Adipose tissue (tissue), 3 donors: ENCODE results near the gene FUS. TPM values are rescaled to one million over a fixed set of nuclear protein-coding genes. Genes with fewer than 3 reads are reported as not detected.
"Not testable (repeated sequence)": the region's sequence is repeated elsewhere in the genome, so short reads cannot be mapped to it uniquely, and the experiment has no call there.

Source experiments
- H3K27ac ChIP-seq: one replicate; pipeline ENCODE4 v1.5.1; 2013; ENCODE audit warnings: low read depth, low read length
- WGBS, 3 donors: extraction: QIAGEN DNeasy Blood & Tissue Kit; methylation state at CpG; one replicate each; pipeline ENCODE4 v1.1.7; 2013; 5-methylcytosine and 5-hydroxymethylcytosine counted together
- polyA plus RNA-seq, 3 donors: library from polyadenylated mRNA; stranded (reverse); fragments of 200-250 nt; gene quantifications; one replicate each; pipeline ENCODE4 v1.2.3, GENCODE V29; 2013
- donor health status: healthy with polysubstance abuse.
- donor health status: Bipolar disorder and iron deficiency.
- donor health status: healthy.

The FUS gene
- polyA plus RNA-seq, 3 donors: 79.6 to 236 (median 213) TPM

GRCh38 chr16:31142109-31143010 lies 37.6 kb upstream of the FUS start:
- H3K27ac ChIP-seq: no peak overlapping the region
- 3 to 5% (median 4%) methylated on average over 75 to 89 of the region's 89 CpGs for WGBS, 3 donors

DNA sequence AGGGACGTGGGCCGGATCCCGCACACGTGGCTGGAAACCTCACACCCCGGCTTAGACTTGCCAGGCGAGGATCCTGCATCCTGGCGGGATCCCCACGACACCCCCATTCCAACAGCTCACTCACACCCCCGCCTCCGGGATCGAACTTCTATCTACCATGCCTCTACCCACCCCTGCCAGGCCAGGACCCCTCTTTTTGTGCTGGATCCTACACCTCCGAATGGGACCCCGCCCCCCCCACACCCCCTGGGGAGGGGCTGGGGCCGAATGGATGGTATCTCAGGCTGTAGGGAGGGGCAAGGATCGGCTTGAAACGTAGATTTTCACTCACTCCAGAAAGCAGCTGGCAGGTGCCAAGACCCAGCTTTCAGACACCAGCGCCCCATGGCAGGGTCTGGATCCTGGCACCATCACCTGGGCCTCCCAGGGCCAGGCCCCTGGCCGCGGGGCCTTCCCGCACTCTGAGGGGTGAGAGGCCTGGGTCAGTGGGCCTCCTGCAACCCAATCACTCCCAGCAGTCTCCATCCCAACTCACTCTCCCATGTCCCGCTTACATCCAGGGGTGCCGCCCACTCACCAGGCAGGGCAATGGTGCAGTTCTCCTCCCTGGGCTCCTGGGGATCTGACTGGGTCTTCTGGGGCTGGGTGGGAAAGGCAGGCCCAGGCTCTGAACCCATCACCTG lies 36.8 kb upstream of the FUS start:
- WGBS, 3 donors: 58 to 63% (median 58%) methylated on average over 20 to 22 of the region's 22 CpGs
- no peak overlapping the region for H3K27ac ChIP-seq

GRCh38 chr16:31143694-31144148 lies 36.2 kb upstream of the FUS start:
- H3K27ac ChIP-seq: no peak overlapping the region
- WGBS, 3 donors: 86 to 96% (median 93%) methylated on average over 8 of the region's 8 CpGs

DNA sequence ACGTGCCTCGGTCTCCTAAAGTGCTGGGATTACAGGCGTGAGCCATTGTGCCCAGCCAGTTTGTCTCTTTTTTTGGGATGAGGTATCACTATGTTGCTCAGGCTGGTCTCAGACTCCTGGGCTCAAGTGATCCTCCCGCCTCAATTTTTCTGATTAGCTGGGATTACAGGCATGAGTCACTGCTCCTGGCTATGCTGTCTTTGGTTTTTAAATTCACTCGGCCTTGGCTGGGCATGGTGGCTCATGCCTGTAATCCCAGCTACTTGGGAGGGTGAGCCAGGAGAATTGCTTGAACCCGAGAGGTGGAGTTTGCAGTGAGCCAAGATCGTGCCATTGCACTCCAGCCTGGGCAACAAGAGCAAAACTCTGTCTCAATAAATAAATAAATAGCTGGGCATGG lies 35.5 kb upstream of the FUS start:
- WGBS, 3 donors: 89 to 90% (median 89%) methylated on average over 7 of the region's 7 CpGs
- H3K27ac ChIP-seq: not testable (repeated sequence)

- H3K27ac ChIP-seq: no peak overlapping the region
- 75 to 83% (median 79%) methylated on average over 12 of the region's 12 CpGs for WGBS, 3 donors
Observed at GRCh38 chr16:31145398-31145990, 34.4 kb upstream of the FUS start.

DNA sequence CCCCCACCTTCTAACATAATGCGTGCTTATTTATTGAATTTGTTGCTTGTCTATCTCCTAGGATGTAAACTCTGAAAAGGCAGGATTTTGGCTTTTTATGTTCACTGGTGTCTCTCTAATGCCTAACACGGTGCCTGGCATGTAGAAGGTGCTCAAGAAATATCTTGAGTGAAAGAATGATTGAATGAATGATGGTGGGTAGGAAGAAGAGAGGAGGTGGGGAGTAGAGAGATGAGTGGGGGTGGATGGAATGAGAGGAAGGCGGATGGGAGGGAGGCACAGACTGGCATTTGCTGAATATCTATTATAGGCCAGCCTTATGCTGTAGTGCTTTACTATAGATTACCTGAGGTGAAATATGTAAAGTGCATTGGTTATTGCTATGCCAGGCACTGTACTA lies 32.4 kb upstream of the FUS start:
- no peak overlapping the region for H3K27ac ChIP-seq
- WGBS, 3 donors: 89 to 95% (median 95%) methylated on average over 3 of the region's 3 CpGs

DNA sequence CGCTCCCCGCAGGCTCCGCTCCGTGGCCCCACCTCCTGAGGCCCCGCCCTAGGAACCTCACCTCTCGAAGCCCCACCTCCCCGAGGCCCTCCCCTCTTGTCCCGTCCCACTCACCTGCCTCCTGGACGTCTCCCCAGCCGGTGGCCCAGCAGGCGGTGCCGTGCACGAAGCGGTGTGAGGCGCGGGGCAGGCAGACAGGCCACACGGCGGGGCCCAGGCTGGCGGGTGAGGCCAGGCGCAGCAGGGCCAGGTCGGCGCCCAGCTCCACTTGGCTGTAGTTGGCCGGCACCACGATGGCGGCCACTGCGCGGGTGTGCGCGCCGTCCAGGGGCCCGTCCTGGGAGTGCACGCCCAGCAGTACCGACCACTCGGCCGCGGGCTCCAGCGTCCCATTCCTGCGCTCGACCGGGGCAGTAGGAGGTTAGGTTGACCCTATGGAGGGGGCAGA lies 31.6 kb upstream of the FUS start:
- WGBS, 3 donors: 11 to 37% (median 30%) methylated on average over 29 to 40 of the region's 40 CpGs
- no peak overlapping the region for H3K27ac ChIP-seq

DNA sequence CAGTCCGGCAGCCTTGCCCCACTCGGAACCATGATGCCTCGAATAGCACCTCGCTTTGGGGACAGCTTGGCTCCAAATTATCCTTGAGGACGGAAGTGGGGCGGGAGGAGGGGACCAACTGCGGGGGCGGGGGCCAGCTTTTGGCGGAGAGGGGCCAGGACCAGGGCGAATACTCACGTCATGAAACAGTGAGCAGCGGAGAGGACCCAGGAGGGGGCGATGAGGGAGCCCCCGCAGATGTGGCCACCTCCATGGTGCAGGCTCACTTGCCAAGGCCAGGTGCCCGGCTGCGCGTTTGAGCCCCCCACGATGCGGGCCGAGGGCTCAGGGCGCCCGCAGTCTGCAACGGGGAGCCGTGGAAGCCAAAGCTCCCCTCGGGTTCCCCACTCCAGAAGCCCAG lies 31.0 kb upstream of the FUS start:
- H3K27ac ChIP-seq: no peak overlapping the region
- 78 to 86% (median 79%) methylated on average over 25 of the region's 25 CpGs for WGBS, 3 donors

DNA sequence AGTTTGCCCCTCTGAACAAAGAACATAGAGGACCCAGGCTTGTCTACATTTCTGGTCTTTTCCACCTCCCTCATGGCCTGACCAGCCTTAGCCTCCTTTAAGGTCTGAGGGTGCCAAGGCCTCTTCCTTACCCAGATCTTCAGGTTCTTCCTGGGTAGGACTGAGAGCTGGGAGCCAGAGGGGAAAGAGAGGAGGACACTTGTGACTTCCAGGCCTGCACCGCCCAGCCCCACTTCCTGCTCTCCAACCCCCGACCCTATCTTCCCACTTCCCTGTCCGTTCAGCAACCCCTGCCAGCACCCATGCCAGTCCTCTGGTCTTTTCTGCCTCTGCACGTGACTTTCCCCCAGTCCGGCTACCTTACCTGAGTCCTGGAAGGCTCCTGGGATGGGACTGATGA lies 30.6 kb upstream of the FUS start:
- no peak overlapping the region for H3K27ac ChIP-seq
- WGBS, 3 donors: 44 to 86% (median 66%) methylated on average over 5 of the region's 5 CpGs

- 75 to 94% (median 77%) methylated on average over 11 of the region's 11 CpGs for WGBS, 3 donors
- H3K27ac ChIP-seq: no peak within 1 kb of the TSS
Observed at GRCh38 chr16:31149894-31150890, 29.7 kb upstream of the FUS start, which contains the start of gene PRSS36. PRSS36 (minus strand) TSS chr16:31150066; CDS start chr16:31150035, 31 bp downstream.

DNA sequence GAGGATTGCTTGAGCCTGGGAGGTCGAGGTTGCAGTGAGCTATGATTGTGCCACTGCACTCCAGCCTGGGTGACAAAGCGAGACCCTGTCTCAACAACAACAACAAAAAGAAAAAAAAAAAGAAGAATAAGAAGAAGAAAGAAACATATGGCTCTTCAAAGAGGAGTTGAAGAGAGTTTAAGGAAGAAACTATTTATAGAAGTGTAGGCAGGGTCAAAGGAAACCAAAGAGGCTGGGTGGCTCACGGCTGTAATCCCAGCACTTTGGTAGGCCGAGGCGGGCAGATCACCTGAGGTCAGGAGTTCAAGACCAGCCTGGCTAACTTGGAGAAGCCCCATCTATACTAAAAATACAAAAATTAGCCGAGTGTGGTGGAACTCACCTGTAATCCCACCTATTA lies 29.0 kb upstream of the FUS start:
- 67 to 78% (median 77%) methylated on average over 6 of the region's 6 CpGs for WGBS, 3 donors
- not testable (repeated sequence) for H3K27ac ChIP-seq

DNA sequence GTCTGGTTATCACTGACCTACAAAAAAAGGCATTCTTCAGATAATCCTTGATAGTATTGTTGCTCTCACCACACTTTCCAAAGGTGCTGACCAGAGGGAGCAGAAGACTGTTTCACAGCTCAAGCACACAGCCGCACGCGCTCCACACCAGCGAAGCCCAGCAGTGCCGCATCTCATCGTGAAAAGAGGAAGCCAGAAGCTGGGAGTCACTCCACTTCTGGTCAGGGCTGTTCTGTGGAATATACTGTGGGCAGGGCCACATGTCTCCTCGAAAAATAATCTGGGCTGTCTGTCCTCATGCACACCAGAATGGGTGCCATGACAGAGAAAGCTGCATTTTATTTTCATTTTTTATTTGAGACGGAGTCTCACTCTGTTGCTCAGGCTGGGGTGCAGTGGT lies 22.8 kb upstream of the FUS start:
- 24% methylated on average over 8 of the region's 8 CpGs for WGBS, 3 donors
- no peak overlapping the region for H3K27ac ChIP-seq

- WGBS, 3 donors: 88 to 90% (median 90%) methylated on average over 8 of the region's 8 CpGs
- H3K27ac ChIP-seq: no peak overlapping the region
Observed at GRCh38 chr16:31167315-31167714, 12.6 kb upstream of the FUS start.

GRCh38 chr16:31168848-31169247 lies 11.1 kb upstream of the FUS start:
- no peak overlapping the region for H3K27ac ChIP-seq
- WGBS, 3 donors: 52 to 60% (median 58%) methylated on average over 2 of the region's 2 CpGs

GRCh38 chr16:31170048-31170447 lies 9.9 kb upstream of the FUS start:
- no CpG with 5 or more reads among the region's 2 CpGs for WGBS, 3 donors

GRCh38 chr16:31177136-31177535 lies 2.8 kb upstream of the FUS start:
- 39 to 69% (median 47%) methylated on average over 3 of the region's 3 CpGs for WGBS, 3 donors

More at GRCh38 chr16:31170048-31170447, 9.9 kb upstream of the FUS start:
- H3K27ac ChIP-seq: not testable (repeated sequence)

DNA sequence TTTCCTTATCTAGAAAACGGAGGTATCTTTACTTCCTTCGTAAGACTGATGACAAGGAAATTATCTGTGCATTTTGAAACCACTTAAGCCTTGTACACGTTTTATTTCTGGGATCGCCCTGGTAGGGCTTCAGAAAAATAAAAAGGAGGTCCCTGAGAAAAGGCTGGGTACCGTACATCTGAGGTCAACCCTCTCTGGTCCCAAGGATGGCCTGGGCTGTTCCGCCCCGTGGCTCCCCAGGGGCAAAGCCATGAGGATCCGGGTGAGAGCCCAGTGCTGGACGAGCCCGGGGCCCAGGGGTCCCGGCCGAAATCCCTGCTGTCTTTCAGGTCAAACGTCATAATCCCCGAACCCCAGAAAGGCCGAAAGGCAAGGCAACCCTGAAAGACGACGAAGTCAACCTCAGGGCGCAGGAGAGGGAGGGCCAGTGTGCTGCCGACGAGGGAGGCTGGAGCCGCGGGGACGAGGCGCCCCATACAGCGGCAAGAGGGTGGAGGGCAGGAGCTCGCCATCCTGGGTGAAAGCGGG lies 656 bp upstream of the FUS start:
- 2% methylated on average over 27 of the region's 27 CpGs for WGBS, 3 donors
- peak overlapping the region; percentile 98 for H3K27ac ChIP-seq

More at GRCh38 chr16:31177136-31177535, 2.8 kb upstream of the FUS start:
- H3K27ac ChIP-seq: no peak overlapping the region
